Measurements from ENCODE around the gene ABTB1.

GRCh38 chr3:127688022-127688415 is 15.3 kb downstream of the ABTB1 start:
- TF ChIP-seq, protein P1, sequence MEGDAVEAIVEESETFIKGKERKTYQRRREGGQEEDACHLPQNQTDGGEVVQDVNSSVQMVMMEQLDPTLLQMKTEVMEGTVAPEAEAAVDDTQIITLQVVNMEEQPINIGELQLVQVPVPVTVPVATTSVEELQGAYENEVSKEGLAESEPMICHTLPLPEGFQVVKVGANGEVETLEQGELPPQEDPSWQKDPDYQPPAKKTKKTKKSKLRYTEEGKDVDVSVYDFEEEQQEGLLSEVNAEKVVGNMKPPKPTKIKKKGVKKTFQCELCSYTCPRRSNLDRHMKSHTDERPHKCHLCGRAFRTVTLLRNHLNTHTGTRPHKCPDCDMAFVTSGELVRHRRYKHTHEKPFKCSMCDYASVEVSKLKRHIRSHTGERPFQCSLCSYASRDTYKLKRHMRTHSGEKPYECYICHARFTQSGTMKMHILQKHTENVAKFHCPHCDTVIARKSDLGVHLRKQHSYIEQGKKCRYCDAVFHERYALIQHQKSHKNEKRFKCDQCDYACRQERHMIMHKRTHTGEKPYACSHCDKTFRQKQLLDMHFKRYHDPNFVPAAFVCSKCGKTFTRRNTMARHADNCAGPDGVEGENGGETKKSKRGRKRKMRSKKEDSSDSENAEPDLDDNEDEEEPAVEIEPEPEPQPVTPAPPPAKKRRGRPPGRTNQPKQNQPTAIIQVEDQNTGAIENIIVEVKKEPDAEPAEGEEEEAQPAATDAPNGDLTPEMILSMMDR (conservative IDR thresholded peaks at IDR 0.05; ENCODE audit: low read length): no peak
- TF ChIP-seq EZH2phosphoT487 (IDR thresholded peaks at IDR 0.05; ENCODE audit: borderline replicate concordance): no peak
